GM12874 (cell line): Measurements from ENCODE around the gene NCS1.

Source experiments
- CTCF ChIP-seq: IDR thresholded peaks from 2 replicates; pipeline ENCODE4 v1.5.1; 2011; ENCODE audit warnings: low read depth, mild to moderate bottlenecking, control low read depth, low read length, moderate library complexity; ENCODE audit not compliant: insufficient read depth

The NCS1 gene

GRCh38 chr9:130195638-130196037 lies 23.4 kb downstream of the NCS1 start:
- no peak for TF ChIP-seq CTCF

GRCh38 chr9:130196643-130197042 lies 24.4 kb downstream of the NCS1 start:
- TF ChIP-seq CTCF: no peak

- no peak for TF ChIP-seq CTCF
Observed at GRCh38 chr9:130197386-130197785, 25.2 kb downstream of the NCS1 start.

GRCh38 chr9:130197888-130198287 lies 25.7 kb downstream of the NCS1 start:
- no peak for TF ChIP-seq CTCF

GRCh38 chr9:130198501-130199179 lies 26.4 kb downstream of the NCS1 start:
- no peak for TF ChIP-seq CTCF

- TF ChIP-seq CTCF: no peak
Observed at GRCh38 chr9:130199605-130200004, 27.4 kb downstream of the NCS1 start.

- TF ChIP-seq CTCF: no peak
Observed at GRCh38 chr9:130200038-130200849, 28.0 kb downstream of the NCS1 start.
